SJSA1 (cell line): Measurements from ENCODE around the gene SULT2B1. TPM values are rescaled to one million over a fixed set of nuclear protein-coding genes. Genes with fewer than 3 reads are reported as not detected.
A peak's percentile ranks its signal among the peaks of the same experiment; 100 is the strongest.
"Not testable (repeated sequence)": the region's sequence is repeated elsewhere in the genome, so short reads cannot be mapped to it uniquely, and the experiment has no call there.

Experiments used
- DNase-seq, 2 experiments: peaks; one replicate each; pipeline ENCODE4 v3.0.0-alpha.2; 2015 to 2020; ENCODE audit warnings: low spot score in 2 of 2, low read depth in 1 of 2
- H3K27ac ChIP-seq: fragments of 250-450 bp; sonication (Bioruptor Pico); 2 replicates; pipeline ENCODE4 v1.5.1; 2020; ENCODE audit warnings: mild to moderate bottlenecking, moderate library complexity
- H3K27me3 ChIP-seq: fragments of 250-450 bp; sonication (Bioruptor Pico); replicated peaks from 2 replicates; pipeline ENCODE4 v1.5.1; 2020; ENCODE audit warnings: mild to moderate bottlenecking, moderate library complexity
- H3K36me3 ChIP-seq: fragments of 250-450 bp; sonication (Bioruptor Pico); 2 replicates; pipeline ENCODE4 v1.5.1; 2020; ENCODE audit warnings: mild to moderate bottlenecking
- H3K4me1 ChIP-seq: fragments of 250-450 bp; sonication (Bioruptor Pico); replicated peaks from 2 replicates; pipeline ENCODE4 v1.6.1; 2021; ENCODE audit warnings: mild to moderate bottlenecking
- H3K4me3 ChIP-seq: fragments of 250-450 bp; sonication (Bioruptor Pico); 2 replicates; pipeline ENCODE4 v1.5.1; 2020; ENCODE audit warnings: mild to moderate bottlenecking
- H3K9me3 ChIP-seq: fragments of 250-450 bp; sonication (Bioruptor Pico); replicated peaks from 2 replicates; pipeline ENCODE4 v1.5.1; 2020; ENCODE audit warnings: mild to moderate bottlenecking
- total RNA-seq: library from RNA; depleted of rRNA; stranded (reverse); fragments of >200 nt; shearing (Covaris generic); gene quantifications from 2 replicates; pipeline ENCODE4 v1.2.3, GENCODE V29; 2014

The SULT2B1 gene
- total RNA-seq, 1 experiment from 2014 or later, result 0.37 TPM

- peak in 1 of 2 experiments; percentile 50 for DNase-seq
Observed at GRCh38 chr19:48629599-48630295, 77.8 kb downstream of the SULT2B1 start.

DNA sequence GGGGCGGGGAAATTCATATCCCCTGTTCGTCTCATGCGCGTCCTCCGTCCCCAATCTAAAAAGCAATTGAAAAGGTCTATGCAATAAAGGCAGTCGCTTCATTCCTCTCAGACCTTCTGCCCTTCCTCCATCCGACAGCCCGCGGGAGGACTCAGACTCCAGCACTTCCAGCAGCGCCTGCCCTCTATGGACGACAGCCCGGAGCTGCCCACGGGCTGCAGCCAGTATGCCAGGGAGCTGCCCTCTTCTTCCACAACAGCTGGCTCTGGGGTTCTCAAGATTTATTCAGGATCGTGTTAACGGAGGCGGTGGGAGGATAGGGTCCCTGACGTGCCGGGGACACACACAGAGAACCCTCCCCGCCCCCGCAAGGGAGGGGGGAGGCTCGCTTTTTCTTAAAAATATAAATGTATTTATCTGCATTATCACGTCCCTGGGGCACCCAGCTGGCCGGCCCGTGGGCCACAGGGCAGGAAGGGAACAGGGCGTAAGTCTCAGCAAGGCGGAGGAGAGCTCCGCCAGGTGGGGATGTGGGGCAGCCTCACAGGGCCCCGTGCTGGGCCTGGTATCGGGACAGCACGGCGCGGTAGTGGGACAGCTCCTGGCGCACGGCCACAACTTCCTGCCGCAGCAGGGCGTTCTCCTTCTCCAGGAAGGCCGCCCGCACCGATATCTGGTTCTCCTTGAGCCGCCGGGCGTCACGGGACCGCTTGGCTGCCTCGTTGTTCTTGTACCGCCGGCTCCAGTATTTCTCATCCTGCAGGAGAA is 78.5 kb downstream of the SULT2B1 start:
- Histone ChIP-seq H3K27me3 (no peaks in the 10 kb centered on the region), H3K36me3 (peaks cover 20% of the 10 kb centered on the region), H3K4me3 (no peak overlapping the region), H3K4me1 (peaks cover 17% of the 10 kb centered on the region), H3K9me3 (no peaks in the 10 kb centered on the region), H3K27ac (no peak overlapping the region)
- DNase-seq, result no peak

More at GRCh38 chr19:48629599-48630295, 77.8 kb downstream of the SULT2B1 start:
- Histone ChIP-seq H3K4me1 (peaks cover 10% of the 10 kb centered on the region), H3K4me3 (no peak overlapping the region), H3K36me3 (peaks cover 20% of the 10 kb centered on the region), H3K9me3 (no peaks in the 10 kb centered on the region), H3K27me3 (no peaks in the 10 kb centered on the region), H3K27ac (no peak overlapping the region)

DNA sequence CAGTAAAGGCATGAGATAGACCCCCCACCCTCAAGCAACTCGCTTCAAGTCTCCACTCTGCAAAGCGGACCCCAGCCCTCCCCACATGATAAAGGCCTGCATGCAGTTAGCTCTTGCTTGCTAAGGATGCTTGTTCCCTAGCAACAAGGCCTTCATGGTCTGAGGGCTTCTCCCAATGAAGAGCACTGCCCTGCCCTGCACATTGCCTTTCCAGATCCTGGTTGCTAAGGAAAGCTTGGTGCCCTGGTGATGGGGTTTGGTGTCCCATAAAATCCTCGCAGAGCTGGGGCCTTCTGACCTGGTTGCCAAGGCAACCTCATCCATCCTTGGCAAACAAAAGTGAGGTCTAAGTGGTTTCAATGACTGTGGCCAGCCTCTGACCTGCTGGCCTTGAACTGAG is 79.3 kb downstream of the SULT2B1 start:
- Histone ChIP-seq H3K9me3 (no peaks in the 10 kb centered on the region), H3K4me3 (no peak overlapping the region), H3K27me3 (peaks cover 5% of the 10 kb centered on the region; the same call in 1 of the 2 replicates), H3K36me3 (peaks cover 15% of the 10 kb centered on the region), H3K27ac (no peak overlapping the region), H3K4me1 (peaks cover 22% of the 10 kb centered on the region)
- DNase-seq, result no peak

DNA sequence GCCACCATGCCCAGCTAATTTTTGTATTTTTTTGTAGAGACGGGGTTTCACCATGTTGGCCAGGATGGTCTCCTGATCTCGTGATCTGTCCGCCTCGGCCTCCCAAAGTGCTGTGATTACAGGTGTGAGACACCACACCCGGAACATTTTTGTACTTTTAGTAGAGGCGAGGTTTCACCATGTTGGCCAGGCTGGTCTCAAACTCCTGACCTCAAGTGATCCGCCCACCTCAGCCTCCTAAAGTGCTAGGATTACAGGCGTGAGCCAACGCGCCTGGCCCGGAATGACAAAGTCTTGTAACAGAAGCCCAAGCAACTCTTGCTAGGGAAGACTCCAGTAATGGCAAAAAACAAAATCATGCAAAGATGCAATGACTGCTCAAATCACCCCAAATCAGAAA is 80.3 kb downstream of the SULT2B1 start:
- peaks cover 31% of the 10 kb centered on the region for H3K4me1 ChIP-seq
- not testable (repeated sequence) for H3K27ac ChIP-seq, H3K27me3 ChIP-seq, DNase-seq, H3K4me3 ChIP-seq, H3K36me3 ChIP-seq, H3K9me3 ChIP-seq

DNA sequence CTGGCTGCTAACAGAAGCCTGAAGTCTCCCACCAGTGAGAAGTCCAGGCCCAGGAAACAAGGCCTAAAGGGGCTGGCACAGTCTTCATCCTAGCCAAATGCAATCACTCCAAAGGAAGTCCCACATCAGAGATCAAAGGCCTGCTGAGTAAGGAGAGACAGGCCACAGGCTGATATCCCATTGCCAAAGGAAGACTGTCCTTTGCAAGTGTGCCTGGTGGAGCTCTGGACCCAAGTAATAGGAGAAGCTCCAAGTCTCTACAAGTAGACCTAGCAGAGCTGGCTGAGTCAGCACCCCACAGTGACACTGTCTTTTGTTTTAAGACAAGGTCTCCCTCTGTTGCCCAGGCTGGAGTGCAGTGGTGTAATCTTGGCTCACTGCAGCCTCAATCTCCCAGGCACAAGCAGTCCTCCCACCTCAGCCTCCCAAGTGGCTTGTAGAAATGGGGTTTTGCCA is 80.7 kb downstream of the SULT2B1 start:
- H3K27ac ChIP-seq, result no peak overlapping the region
- no peak for DNase-seq
- peaks cover 33% of the 10 kb centered on the region for H3K4me1 ChIP-seq
- peaks cover 7% of the 10 kb centered on the region for H3K36me3 ChIP-seq
- H3K9me3 ChIP-seq, result no peaks in the 10 kb centered on the region
- H3K4me3 ChIP-seq, result no peak overlapping the region
- peaks cover 5% of the 10 kb centered on the region; the same call in 1 of the 2 replicates for H3K27me3 ChIP-seq

DNA sequence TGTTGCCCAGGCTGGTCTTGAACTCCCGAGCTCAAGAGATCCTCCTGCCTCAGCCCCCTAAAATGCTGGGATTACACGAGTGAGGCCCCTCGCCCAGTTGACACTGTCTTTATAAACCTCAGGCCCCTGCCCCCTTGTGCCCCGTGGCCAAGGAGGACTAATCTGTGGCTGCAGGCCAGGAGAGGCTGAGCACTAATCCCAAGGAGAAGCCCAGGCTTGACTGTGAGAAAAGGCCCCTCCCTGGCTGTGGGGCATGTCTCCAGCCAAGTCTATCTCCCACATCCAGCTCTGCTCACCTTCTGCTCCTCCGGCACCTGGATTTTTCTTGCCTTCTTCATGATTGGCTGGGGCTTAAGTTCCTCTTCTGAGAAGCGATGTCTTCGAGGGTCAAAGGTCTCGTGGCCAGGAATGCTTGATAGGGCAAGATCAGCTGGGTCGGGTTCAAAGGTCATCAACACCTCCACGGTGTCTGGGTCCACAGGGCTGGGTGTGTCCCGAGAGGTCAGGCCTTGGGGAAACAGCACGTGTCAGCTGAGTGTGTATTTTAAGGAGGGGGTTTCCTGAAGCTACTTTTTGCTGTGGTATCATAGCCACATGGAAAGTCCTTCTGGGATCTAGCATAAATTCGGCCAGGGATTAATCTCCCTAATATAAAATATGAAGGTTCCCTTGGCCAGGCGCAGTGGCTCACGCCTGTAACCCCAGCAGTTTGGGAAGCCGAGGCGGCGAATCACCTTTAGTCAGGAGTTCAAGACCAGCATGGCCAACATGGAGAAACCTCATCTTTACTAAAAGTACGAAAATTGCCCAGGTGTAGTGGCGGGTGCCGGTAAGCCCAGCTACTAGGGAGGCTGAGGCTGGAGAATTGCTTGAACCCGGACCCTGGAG is 81.4 kb downstream of the SULT2B1 start:
- DNase-seq, result no peak
- no peak overlapping the region for H3K4me3 ChIP-seq

GRCh38 chr19:48634036-48634342 is 82.0 kb downstream of the SULT2B1 start:
- Histone ChIP-seq H3K27me3 (peaks cover 5% of the 10 kb centered on the region; the same call in 1 of the 2 replicates), H3K27ac (no peak overlapping the region), H3K4me3 (no peak overlapping the region), H3K4me1 (peaks cover 37% of the 10 kb centered on the region), H3K36me3 (peaks cover 7% of the 10 kb centered on the region), H3K9me3 (no peaks in the 10 kb centered on the region)
- DNase-seq, result no peak

More for the DNA sequence above, 81.4 kb downstream of the SULT2B1 start:
- peaks cover 5% of the 10 kb centered on the region; the same call in 1 of the 2 replicates for H3K27me3 ChIP-seq
- peaks cover 7% of the 10 kb centered on the region for H3K36me3 ChIP-seq
- H3K27ac ChIP-seq, result no peak overlapping the region
- peaks cover 37% of the 10 kb centered on the region for H3K4me1 ChIP-seq
- H3K9me3 ChIP-seq, result no peaks in the 10 kb centered on the region

- H3K4me1 ChIP-seq, result peaks cover 37% of the 10 kb centered on the region
Observed at GRCh38 chr19:48634424-48635262, 82.7 kb downstream of the SULT2B1 start.

GRCh38 chr19:48635263-48635965 is 83.4 kb downstream of the SULT2B1 start:
- Histone ChIP-seq H3K36me3 (no peaks in the 10 kb centered on the region), H3K9me3 (no peaks in the 10 kb centered on the region), H3K4me3 (peak overlapping the region; percentile 31), H3K4me1 (peaks cover 37% of the 10 kb centered on the region), H3K27ac (no peak overlapping the region), H3K27me3 (peaks cover 5% of the 10 kb centered on the region; the same call in 1 of the 2 replicates)
- peak in 1 of 2 experiments; percentile 46 for DNase-seq

More at GRCh38 chr19:48634424-48635262, 82.7 kb downstream of the SULT2B1 start:
- no peaks in the 10 kb centered on the region for H3K9me3 ChIP-seq
- no peak overlapping the region for H3K4me3 ChIP-seq
- peaks cover 5% of the 10 kb centered on the region; the same call in 1 of the 2 replicates for H3K27me3 ChIP-seq
- no peak overlapping the region for H3K27ac ChIP-seq
- H3K36me3 ChIP-seq, result peaks cover 1% of the 10 kb centered on the region; the same call in 1 of the 2 replicates
- DNase-seq, result peak; percentile 74 to 92

- Histone ChIP-seq H3K27me3 (peaks cover 5% of the 10 kb centered on the region), H3K4me3 (peak overlapping the region; percentile 31; the same call in 1 of the 2 replicates), H3K27ac (no peak overlapping the region), H3K9me3 (no peaks in the 10 kb centered on the region), H3K4me1 (peaks cover 37% of the 10 kb centered on the region), H3K36me3 (no peaks in the 10 kb centered on the region)
- no peak for DNase-seq
Observed at GRCh38 chr19:48635966-48636858, 84.2 kb downstream of the SULT2B1 start.

DNA sequence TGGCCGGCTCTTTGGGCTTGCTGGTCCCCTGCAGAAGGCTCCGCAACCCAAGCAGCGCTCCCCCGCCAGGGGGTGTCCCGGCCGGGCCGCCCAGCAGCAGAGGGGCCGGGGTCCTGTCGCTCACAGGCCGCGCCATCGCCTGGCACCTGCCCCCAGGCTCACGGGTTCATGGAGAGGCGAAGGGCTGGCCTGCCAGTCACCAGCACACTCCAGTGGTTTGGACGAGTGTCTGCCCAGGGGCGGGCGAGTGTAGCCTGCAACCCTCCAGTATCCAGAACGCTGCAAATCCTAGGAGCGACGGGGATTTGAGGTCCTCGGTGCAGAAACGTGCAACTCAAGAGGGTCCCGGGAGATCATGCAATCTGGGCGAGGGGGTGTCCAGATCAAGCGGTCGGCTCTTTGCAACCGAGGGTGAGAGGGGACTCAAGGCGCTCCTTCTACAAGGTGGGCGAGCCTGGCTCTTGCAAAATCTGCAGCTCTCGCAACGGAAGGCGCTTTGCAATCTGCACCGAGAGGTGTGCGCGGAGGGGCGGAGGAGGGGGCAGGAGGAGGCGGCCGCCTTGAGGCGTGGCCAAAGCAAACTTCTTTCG is 85.0 kb downstream of the SULT2B1 start, which contains the start of gene DBP:
Gene DBP, minus strand, starts transcription at position 521 of the 590 bp plus-strand sequence. Its CDS starts 385 bp downstream, at position 136.
- Histone ChIP-seq H3K27me3 (peaks cover 5% of the 10 kb centered on the region), H3K4me3 (peak within 1 kb of the TSS; percentile 31), H3K9me3 (no peaks in the 10 kb centered on the region), H3K27ac (peak within 1 kb of the TSS; percentile 58), H3K4me1 (peaks cover 37% of the 10 kb centered on the region), H3K36me3 (no peaks in the 10 kb centered on the region)
- DNase-seq, result peak in 1 of 2 experiments; percentile 47
